GM23248 (cell line): ENCODE results near the gene CEP164.

Experiments
- EZH2 ChIP-seq: fragments of 200-600 bp; sonication (generic); IDR thresholded peaks from 2 replicates; pipeline ENCODE4 v1.6.1; 2018; ENCODE audit warnings: antibody characterized with exemption, mild to moderate bottlenecking; ENCODE audit not compliant: insufficient read depth, poor library complexity, severe bottlenecking
- EZH2phosphoT487 ChIP-seq: fragments of 200-600 bp; sonication (generic); IDR thresholded peaks from 2 replicates; pipeline ENCODE4 v1.6.1; 2018; ENCODE audit warnings: antibody characterized with exemption, moderate library complexity, mild to moderate bottlenecking, low read depth; ENCODE audit not compliant: insufficient read depth

GRCh38 chr11:117332843-117333242, 5.2 kb downstream of the CEP164 start:
- TF ChIP-seq EZH2 (no peak), EZH2phosphoT487 (no peak)
